ENCODE data around the gene PMVK.

The PMVK gene

GRCh38 chr1:154972213-154972516 lies 35.6 kb upstream of the PMVK start:
- no peaks in the 10 kb centered on the region for H3K27me3 ChIP-seq (replicated peaks; ENCODE audit: control insufficient read depth, insufficient read depth, low read length)
- TF ChIP-seq, protein P1, sequence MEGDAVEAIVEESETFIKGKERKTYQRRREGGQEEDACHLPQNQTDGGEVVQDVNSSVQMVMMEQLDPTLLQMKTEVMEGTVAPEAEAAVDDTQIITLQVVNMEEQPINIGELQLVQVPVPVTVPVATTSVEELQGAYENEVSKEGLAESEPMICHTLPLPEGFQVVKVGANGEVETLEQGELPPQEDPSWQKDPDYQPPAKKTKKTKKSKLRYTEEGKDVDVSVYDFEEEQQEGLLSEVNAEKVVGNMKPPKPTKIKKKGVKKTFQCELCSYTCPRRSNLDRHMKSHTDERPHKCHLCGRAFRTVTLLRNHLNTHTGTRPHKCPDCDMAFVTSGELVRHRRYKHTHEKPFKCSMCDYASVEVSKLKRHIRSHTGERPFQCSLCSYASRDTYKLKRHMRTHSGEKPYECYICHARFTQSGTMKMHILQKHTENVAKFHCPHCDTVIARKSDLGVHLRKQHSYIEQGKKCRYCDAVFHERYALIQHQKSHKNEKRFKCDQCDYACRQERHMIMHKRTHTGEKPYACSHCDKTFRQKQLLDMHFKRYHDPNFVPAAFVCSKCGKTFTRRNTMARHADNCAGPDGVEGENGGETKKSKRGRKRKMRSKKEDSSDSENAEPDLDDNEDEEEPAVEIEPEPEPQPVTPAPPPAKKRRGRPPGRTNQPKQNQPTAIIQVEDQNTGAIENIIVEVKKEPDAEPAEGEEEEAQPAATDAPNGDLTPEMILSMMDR (IDR thresholded peaks at IDR 0.05; ENCODE audit: insufficient read depth, low read length, poor library complexity, severe bottlenecking), result no peak
- H3K4me3 ChIP-seq (replicated peaks; ENCODE audit: low read depth, low read length), result no peak overlapping the region
- peaks cover 14% of the 10 kb centered on the region for H3K36me3 ChIP-seq (ENCODE audit: control insufficient read depth, insufficient read depth, low read length)
- no peak for DNase-seq (ENCODE audit: extremely low read depth, insufficient read length)

DNA sequence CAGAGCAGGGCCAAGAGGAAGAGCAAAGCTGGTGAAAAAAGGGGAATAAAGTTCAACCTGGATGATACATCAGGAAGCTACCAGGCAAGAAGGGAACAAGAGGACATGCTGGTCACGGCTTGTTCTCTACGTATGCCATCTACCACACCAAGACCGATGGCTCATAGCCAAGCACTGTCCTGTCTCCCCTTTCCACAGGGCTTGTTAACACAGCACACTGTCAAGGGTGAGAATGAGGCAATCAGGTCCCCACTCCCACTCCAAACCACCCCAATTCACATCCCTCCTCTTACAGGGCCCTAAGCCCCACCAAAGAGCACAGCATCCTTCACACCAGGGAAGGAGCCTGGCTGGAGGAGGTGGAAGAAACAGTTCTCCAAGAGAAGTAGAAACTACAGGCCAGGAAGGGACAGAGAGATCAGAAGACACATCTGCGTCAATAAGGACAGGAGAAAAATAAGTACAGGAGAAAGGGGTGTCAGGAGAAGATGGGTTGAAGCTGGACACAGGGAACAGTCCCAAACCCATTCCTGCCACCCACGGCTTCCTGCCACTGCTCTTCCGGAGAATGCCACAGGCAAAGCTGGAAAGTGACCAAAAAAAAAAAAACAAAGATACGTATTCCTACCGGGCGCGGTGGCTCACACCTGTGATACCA lies 35.0 kb upstream of the PMVK start:
- TF ChIP-seq, protein P1 (IDR thresholded peaks at IDR 0.05; ENCODE audit: insufficient read depth, low read length, poor library complexity, severe bottlenecking), result no peak
- no peaks in the 10 kb centered on the region for H3K27me3 ChIP-seq (replicated peaks; ENCODE audit: control insufficient read depth, insufficient read depth, low read length)
- H3K4me3 ChIP-seq (replicated peaks; ENCODE audit: low read depth, low read length), result peak overlapping the region; percentile 25; the same call in 1 of the 2 replicates
- H3K36me3 ChIP-seq (ENCODE audit: control insufficient read depth, insufficient read depth, low read length), result peaks cover 18% of the 10 kb centered on the region
- no peak for DNase-seq (ENCODE audit: extremely low read depth, insufficient read length)

DNA sequence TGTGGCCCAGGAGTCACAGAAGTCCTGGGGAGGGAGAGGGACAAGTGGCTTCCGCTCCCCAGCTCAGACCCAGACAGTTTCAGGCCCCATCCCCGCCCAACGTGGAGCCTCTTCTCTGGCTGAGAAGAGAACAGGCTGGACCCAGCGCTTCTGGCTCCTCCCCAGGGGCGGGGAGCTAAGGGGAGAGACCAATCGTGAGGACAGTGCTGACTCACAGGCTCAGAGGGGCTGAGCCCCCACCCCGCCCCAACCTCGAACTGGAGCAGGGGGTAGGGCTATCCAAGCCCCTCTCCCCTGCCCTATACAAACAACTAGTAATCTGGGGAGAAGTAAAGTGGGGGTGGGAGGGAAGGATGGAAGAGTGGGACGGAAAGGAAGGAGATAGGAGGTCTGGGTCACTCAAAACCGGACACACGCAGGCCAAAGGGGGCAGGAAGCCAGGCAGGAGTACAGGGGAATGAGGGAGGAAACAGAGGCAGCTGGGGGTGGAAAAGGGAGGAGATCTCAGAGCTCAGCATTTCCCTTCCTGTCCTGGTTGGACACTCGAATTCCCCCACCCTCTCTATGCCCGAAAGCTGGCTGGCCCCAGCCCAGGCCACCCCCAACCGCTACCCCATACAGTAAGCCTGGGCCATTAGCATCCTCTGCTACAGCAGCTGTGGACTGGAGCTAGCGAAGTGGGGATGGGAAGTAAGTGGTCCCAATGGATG lies 34.3 kb upstream of the PMVK start, which contains the start of gene SHC1:
Gene SHC1 (minus strand): TSS at position 117 of the 710 bp plus-strand sequence. CDS start 221 bp downstream, outside the sequence.
- peak within 1 kb of the TSS; percentile 39 for H3K4me3 ChIP-seq (replicated peaks; ENCODE audit: low read depth, low read length)
- peaks cover 25% of the 10 kb centered on the region for H3K36me3 ChIP-seq (ENCODE audit: control insufficient read depth, insufficient read depth, low read length)
- no peak for DNase-seq (ENCODE audit: extremely low read depth, insufficient read length)
- H3K27me3 ChIP-seq (replicated peaks; ENCODE audit: control insufficient read depth, insufficient read depth, low read length), result no peaks in the 10 kb centered on the region
- TF ChIP-seq, protein P1 (IDR thresholded peaks at IDR 0.05; ENCODE audit: insufficient read depth, low read length, poor library complexity, severe bottlenecking), result no peak

GRCh38 chr1:154969860-154970452 lies 33.4 kb upstream of the PMVK start:
- H3K36me3 ChIP-seq (ENCODE audit: control insufficient read depth, insufficient read depth, low read length), result peaks cover 31% of the 10 kb centered on the region
- TF ChIP-seq, protein P1 (IDR thresholded peaks at IDR 0.05; ENCODE audit: insufficient read depth, low read length, poor library complexity, severe bottlenecking), result no peak
- H3K27me3 ChIP-seq (replicated peaks; ENCODE audit: control insufficient read depth, insufficient read depth, low read length), result no peaks in the 10 kb centered on the region
- DNase-seq (ENCODE audit: extremely low read depth, insufficient read length), result no peak
- H3K4me3 ChIP-seq (replicated peaks; ENCODE audit: low read depth, low read length), result peak overlapping the region; percentile 39

DNA sequence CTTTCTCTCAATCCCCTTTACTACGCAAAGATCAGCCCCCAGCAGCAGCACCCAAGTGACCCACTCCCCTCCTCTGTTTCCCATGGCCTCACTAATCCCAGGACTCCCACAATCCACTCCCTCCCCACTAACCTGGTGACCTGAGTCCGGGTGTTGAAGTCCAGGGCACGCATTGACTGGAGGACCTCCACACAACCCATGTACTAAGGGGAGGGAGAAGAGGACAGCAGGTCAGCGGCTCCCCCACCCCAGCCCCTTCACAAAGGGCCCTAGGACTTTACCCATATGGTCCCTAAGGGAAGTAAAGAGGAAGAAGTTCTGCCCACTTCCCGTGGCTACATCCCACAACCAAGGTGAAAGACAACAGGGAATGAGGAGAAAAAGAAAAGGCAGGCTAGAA lies 32.7 kb upstream of the PMVK start:
- Histone ChIP-seq H3K4me3 (replicated peaks; ENCODE audit: low read depth, low read length) (peak overlapping the region; percentile 32), H3K36me3 (ENCODE audit: control insufficient read depth, insufficient read depth, low read length) (peaks cover 34% of the 10 kb centered on the region)

More for the DNA sequence above, 32.7 kb upstream of the PMVK start:
- TF ChIP-seq, protein P1 (IDR thresholded peaks at IDR 0.05; ENCODE audit: insufficient read depth, low read length, poor library complexity, severe bottlenecking), result no peak
- no peaks in the 10 kb centered on the region for H3K27me3 ChIP-seq (replicated peaks; ENCODE audit: control insufficient read depth, insufficient read depth, low read length)
- no peak for DNase-seq (ENCODE audit: extremely low read depth, insufficient read length)
